Choroid plexus epithelial cell (primary cell): ENCODE results near the gene XCL1.
"Not testable (repeated sequence)": the region's sequence is repeated elsewhere in the genome, so short reads cannot be mapped to it uniquely, and the experiment has no call there.

Experiments
- DNase-seq: peaks from one replicate; pipeline ENCODE4 v3.0.0-alpha.2; 2010; ENCODE audit warnings: low read depth
- H3K4me3 ChIP-seq: 2 replicates; pipeline ENCODE4 v1.5.1; 2011; ENCODE audit warnings: low read depth, mild to moderate bottlenecking, control low read depth, low read length, moderate library complexity
- TF ChIP-seq, protein P1 (sequence below): conservative IDR thresholded peaks from 2 replicates; pipeline ENCODE4 v1.5.1; 2011; ENCODE audit warnings: low read depth, mild to moderate bottlenecking, control low read depth, inconsistent platforms, low read length, moderate library complexity

XCL1 gene, protein sequence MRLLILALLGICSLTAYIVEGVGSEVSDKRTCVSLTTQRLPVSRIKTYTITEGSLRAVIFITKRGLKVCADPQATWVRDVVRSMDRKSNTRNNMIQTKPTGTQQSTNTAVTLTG

DNA sequence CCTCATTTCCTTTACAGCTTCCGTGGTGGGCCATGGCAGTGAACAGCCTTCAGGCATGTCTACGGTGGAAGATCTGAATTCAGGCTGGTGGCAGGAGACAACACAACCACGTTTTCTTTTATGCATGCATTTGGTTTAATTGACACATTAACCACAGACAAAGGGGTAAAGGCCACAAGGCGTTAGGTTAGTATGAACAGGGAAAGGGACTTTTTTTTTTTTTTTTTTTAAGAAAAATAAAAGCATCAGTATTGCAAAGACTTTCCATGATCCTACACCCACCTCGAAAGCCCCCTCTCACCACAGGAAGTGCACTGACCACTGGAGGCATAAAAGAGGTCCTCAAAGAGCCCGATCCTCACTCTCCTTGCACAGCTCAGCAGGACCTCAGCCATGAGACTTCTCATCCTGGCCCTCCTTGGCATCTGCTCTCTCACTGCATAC, at the start of gene XCL1:
Gene XCL1, plus strand, starts transcription at position 361 of the 444 bp plus-strand sequence. Its CDS starts 33 bp downstream, at position 394.
- not testable (repeated sequence) for H3K4me3 ChIP-seq, DNase-seq

DNA sequence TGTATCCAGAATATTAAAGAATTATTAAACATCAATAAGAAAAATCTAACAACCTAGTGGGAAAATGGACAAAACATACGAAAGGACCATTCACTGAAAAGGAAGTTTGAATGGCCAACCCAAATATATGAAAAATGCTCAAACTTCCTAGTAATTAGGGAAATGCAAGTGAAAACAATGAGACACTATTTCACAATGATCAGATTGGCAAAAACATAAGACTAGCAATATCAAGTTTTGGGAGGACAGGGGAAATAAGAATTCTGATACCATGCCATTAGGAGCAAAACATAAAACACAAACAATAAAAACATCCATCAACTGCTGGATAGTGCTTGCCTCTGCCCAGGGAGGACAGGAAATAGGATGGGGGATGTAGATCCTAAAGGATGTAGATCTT, 46.9 kb upstream of the XCL1 start:
- DNase-seq = no peak
- H3K4me3 ChIP-seq = no peak overlapping the region
- TF ChIP-seq, protein P1, sequence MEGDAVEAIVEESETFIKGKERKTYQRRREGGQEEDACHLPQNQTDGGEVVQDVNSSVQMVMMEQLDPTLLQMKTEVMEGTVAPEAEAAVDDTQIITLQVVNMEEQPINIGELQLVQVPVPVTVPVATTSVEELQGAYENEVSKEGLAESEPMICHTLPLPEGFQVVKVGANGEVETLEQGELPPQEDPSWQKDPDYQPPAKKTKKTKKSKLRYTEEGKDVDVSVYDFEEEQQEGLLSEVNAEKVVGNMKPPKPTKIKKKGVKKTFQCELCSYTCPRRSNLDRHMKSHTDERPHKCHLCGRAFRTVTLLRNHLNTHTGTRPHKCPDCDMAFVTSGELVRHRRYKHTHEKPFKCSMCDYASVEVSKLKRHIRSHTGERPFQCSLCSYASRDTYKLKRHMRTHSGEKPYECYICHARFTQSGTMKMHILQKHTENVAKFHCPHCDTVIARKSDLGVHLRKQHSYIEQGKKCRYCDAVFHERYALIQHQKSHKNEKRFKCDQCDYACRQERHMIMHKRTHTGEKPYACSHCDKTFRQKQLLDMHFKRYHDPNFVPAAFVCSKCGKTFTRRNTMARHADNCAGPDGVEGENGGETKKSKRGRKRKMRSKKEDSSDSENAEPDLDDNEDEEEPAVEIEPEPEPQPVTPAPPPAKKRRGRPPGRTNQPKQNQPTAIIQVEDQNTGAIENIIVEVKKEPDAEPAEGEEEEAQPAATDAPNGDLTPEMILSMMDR = no peak

DNA sequence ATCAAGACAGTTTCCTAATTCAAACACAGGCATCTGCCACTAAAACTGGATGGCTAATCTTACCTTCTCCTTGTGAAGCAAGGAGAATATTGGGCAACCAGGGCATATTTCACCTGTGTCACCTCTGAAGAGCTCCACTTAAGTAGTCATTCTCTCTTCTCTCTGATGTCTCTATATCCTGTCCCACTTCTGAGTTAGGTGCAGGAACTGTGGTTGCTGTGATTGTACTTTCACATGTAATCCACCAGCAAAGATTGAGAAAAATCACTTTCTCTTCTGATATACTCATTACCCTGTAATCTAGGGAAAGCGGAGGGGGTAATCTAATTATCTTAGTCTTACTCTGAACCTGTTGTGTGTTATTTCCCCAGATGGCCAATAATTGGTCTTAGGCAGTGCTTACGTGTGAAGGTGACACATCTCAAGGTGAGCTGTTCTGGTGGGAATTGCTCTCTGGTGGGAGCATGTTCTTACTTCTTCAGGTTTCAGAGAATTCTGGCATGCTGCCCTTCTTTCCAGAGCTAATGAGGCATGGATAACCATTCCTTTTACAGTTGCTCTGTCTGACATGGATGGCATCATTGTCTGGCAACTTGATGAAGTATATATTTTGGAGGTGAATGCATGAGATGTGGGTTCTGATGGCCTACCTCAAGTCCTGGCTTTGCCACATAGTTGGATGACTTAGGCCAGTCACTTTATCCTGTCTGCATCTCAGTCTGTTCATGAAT, 44.6 kb upstream of the XCL1 start:
- TF ChIP-seq, protein P1 = no peak
- no peak for DNase-seq
- no peak overlapping the region for H3K4me3 ChIP-seq

DNA sequence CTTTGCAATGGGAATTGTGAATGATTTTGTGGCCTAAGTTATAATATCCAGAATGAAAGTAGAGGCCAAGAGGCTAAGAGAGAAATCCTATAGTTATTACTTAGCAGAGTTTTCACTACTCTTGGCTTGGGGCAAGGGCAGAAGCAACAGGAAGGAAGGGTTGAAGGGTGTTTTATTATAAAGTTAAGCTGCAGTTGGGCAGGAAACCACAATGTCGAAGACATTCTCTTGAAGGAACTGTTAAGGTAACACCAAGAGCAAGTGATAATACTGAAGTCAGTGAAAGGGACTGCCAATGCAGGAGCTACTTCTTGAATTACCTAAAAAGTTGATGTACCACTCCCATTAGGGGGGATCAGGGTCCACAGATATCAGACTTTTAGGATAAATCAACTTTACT, 40.9 kb upstream of the XCL1 start:
- DNase-seq = no peak
- no peak overlapping the region for H3K4me3 ChIP-seq
- TF ChIP-seq, protein P1 = no peak

DNA sequence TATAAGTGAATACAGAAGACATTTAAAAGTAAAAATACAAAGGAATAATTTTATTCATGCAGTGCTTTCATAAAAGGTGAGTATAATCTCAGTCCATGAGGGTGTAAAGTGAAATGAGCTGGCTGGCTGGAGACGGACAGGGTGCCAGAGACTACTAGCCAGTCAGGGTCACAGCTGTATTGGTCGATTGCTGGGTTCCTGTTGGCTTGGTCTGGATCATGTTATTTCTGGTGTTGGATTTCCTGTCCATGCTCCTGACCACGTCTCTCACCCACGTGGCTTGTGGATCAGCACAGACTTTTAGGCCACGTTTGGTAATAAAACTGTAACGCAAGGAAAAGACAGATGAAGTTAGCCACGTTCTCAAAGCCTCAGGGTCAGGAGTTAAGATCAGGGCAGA, 35.6 kb upstream of the XCL1 start:
- not testable (repeated sequence) for DNase-seq, H3K4me3 ChIP-seq

DNA sequence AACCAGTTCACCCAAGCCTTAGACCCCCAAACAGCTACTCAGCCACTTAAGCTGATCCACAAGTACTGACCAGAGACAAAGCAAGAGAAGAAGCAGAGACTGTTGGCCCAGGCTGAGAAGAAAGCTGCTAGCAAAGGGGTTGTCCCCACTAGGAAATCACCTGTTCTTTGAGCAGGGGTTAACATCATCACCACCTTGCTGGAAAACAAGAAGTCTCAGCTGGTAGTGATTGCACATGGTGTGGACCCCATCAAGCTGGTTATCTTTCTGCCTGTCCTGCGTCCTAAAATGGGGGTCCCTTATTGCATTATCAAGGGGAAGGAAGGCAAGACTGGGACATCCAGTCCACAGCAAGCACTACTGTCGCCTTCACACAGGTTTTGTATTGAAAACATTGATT, 33.4 kb upstream of the XCL1 start:
- not testable (repeated sequence) for H3K4me3 ChIP-seq, DNase-seq

DNA sequence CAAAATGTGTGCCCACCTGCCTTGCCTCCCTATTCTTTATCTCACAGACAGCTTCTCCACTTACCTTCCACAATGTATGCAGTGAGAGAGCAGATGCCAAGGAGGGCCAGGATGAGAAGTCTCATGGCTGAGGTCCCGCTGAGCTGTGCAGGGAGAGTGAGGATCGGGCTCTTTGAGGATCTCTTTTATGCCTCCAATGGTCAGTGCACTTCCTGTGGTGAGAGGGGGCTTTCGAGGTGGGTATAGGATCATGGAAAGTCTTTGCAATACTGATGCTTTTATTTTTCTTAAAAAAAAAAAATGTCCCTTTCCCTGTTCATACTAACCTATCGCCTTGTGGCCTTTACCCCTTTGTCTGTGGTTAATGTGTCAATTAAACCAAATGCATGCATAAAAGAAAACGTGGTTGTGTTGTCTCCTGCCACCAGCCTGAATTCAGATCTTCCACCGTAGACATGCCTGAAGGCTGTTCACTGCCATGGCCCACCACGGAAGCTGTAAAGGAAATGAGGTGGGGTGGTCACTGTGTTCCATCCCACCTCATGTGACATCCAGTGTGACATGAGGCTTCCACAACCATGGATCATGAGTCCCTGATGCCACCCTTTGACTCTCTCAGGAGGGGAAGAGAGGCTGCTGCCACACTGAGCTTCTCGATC, 32.4 kb upstream of the XCL1 start, which contains the start of gene XCL2:
Gene XCL2, minus strand, starts transcription at position 158 of the 659 bp plus-strand sequence. Its CDS starts 33 bp downstream, at position 125.
- DNase-seq, H3K4me3 ChIP-seq: not testable (repeated sequence)

DNA sequence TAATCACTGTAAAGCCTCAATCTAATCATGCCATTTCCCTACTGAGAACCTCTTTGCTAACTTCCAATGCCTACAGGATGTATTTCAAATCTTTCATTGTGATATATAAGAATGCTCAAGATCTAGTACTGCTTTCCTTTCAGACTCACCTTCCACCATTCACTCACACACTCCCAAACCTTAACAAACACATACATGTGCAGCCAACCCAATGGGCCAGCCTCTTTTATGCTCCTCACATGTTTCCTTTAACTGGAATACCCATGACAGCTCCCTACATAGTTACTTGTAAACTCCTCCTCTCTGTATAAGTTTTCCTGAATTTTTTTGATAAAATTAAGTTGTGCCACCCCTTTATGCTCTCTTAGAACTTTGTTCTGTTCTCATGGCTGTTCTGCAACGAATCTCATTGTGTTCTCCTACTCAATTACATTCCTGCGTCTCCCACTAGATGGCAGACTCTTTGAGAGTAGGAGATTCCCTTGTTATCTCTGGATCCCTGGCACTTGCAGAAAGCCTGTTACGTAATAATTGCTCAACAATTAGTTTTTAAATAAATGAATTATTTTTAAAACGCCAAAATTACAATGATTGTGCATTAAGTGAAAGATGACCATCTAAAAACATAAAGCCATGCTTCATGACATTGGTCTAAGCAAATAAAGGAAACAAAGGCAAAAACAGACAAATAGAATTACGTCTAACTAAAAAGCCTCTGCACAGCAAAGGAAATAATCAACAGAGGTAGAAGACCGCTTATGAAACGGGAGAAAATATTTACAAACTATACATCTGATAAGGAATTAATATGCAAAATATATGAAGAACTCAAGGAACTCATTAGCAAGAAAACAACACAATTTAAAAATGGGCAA, 30.5 kb upstream of the XCL1 start:
- peak; percentile 60 for DNase-seq
- not testable (repeated sequence) for H3K4me3 ChIP-seq
- TF ChIP-seq, protein P1 = peak; percentile 59

DNA sequence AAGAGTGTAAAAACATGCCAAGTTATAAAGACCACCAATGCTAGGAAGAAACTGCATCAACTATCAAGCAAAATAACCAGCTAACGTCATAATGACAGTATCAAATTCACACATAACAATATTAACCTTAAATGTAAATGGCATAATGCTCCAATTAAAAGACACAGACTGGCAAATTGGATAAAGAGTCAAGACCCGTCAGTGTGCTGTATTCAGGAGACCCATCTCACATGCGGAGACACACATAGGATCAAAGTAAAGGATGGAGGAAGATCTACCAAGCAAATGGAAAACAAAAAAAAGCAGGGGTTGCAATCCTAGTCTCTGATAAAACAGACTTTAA, 29.9 kb upstream of the XCL1 start:
- DNase-seq, H3K4me3 ChIP-seq: not testable (repeated sequence)
